GM21367 (cell line): ENCODE data around the gene IL1RAPL2.
A peak's percentile ranks its signal among the peaks of the same experiment; 100 is the strongest.
"Not testable (repeated sequence)": the region's sequence is repeated elsewhere in the genome, so short reads cannot be mapped to it uniquely, and the experiment has no call there.

Source experiments
- ATAC-seq: cut with Tn5 transposase; IDR thresholded peaks from one replicate; pipeline ENCODE4 v1.9.1; 2021; ENCODE audit not compliant: unreplicated experiment

Gene IL1RAPL2

GRCh38 chrX:104852241-104852640 is 286.2 kb downstream of the IL1RAPL2 start:
- ATAC-seq: no peak

GRCh38 chrX:104854188-104854587 is 288.2 kb downstream of the IL1RAPL2 start:
- ATAC-seq: no peak

- ATAC-seq: no peak
Measured at GRCh38 chrX:104854790-104855340, 288.9 kb downstream of the IL1RAPL2 start.

- ATAC-seq: no peak
Measured at GRCh38 chrX:104863466-104863865, 297.5 kb downstream of the IL1RAPL2 start.

- no peak for ATAC-seq
Measured at GRCh38 chrX:104864296-104864695, 298.3 kb downstream of the IL1RAPL2 start.

GRCh38 chrX:104877504-104877903 is 311.5 kb downstream of the IL1RAPL2 start:
- ATAC-seq: no peak

GRCh38 chrX:104902070-104902469 is 336.1 kb downstream of the IL1RAPL2 start:
- ATAC-seq: no peak

- ATAC-seq: not testable (repeated sequence)
Measured at GRCh38 chrX:104909694-104910093, 343.7 kb downstream of the IL1RAPL2 start.

- ATAC-seq: no peak
Measured at GRCh38 chrX:104913348-104913747, 347.3 kb downstream of the IL1RAPL2 start.

- not testable (repeated sequence) for ATAC-seq
Measured at GRCh38 chrX:104914686-104915085, 348.7 kb downstream of the IL1RAPL2 start.

- ATAC-seq: no peak
Measured at GRCh38 chrX:104918122-104918521, 352.1 kb downstream of the IL1RAPL2 start.

GRCh38 chrX:104921584-104922205 is 355.7 kb downstream of the IL1RAPL2 start:
- no peak for ATAC-seq

- peak; percentile 96 for ATAC-seq
Measured at GRCh38 chrX:104922206-104922621, 356.2 kb downstream of the IL1RAPL2 start.

- ATAC-seq: no peak
Measured at GRCh38 chrX:104929324-104929723, 363.3 kb downstream of the IL1RAPL2 start.

- ATAC-seq: no peak
Measured at GRCh38 chrX:104935581-104935980, 369.6 kb downstream of the IL1RAPL2 start.

- no peak for ATAC-seq
Measured at GRCh38 chrX:104953251-104953650, 387.3 kb downstream of the IL1RAPL2 start.

- ATAC-seq: no peak
Measured at GRCh38 chrX:104961926-104962325, 395.9 kb downstream of the IL1RAPL2 start.

GRCh38 chrX:104968241-104968640 is 402.2 kb downstream of the IL1RAPL2 start:
- no peak for ATAC-seq

- no peak for ATAC-seq
Measured at GRCh38 chrX:104972737-104973136, 406.7 kb downstream of the IL1RAPL2 start.

GRCh38 chrX:104987063-104987462 is 421.1 kb downstream of the IL1RAPL2 start:
- no peak for ATAC-seq

GRCh38 chrX:104988038-104988437 is 422.0 kb downstream of the IL1RAPL2 start:
- ATAC-seq: no peak

GRCh38 chrX:104995546-104995945 is 429.5 kb downstream of the IL1RAPL2 start:
- no peak for ATAC-seq

- ATAC-seq: no peak
Measured at GRCh38 chrX:105006103-105006502, 440.1 kb downstream of the IL1RAPL2 start.
